HepG2 (cell line): ENCODE data around the gene PRRT2. TPM values are rescaled to one million over a fixed set of nuclear protein-coding genes. Genes with fewer than 3 reads are reported as not detected.
A peak's percentile ranks its signal among the peaks of the same experiment; 100 is the strongest.

Source experiments
- ELF1 ChIP-seq: sonication (generic); formaldehyde crosslinking; IDR thresholded peaks from 2 replicates; pipeline ENCODE4 v1.4.0; 2020; ENCODE audit warnings: missing genetic modification reagents
- LRRFIP1 ChIP-seq: sonication (generic); formaldehyde crosslinking; conservative IDR thresholded peaks from 2 replicates; pipeline ENCODE4 v1.4.0; 2020; ENCODE audit warnings: missing genetic modification reagents
- MED1 ChIP-seq: sonication (generic); formaldehyde crosslinking; IDR thresholded peaks from 2 replicates; pipeline ENCODE4 v1.4.0; 2020; ENCODE audit warnings: missing genetic modification reagents
- MTA1 ChIP-seq: sonication (generic); formaldehyde crosslinking; IDR thresholded peaks from 2 replicates; pipeline ENCODE4 v1.4.0; 2020; ENCODE audit warnings: missing genetic modification reagents, mild to moderate bottlenecking, borderline replicate concordance
- MTA3 ChIP-seq: sonication (generic); formaldehyde crosslinking; IDR thresholded peaks from 2 replicates; pipeline ENCODE4 v1.4.0; 2020; ENCODE audit warnings: missing genetic modification reagents
- PPARG ChIP-seq: conservative IDR thresholded peaks from 2 replicates; pipeline ENCODE4 v1.6.1; 2016; ENCODE audit warnings: missing biosample characterization, missing genetic modification reagents
- ZBTB21 ChIP-seq: sonication (generic); formaldehyde crosslinking; IDR thresholded peaks from 2 replicates; pipeline ENCODE4 v1.4.0; 2020; ENCODE audit warnings: missing genetic modification reagents
- ZNF205 ChIP-seq: IDR thresholded peaks from 2 replicates; pipeline ENCODE4 v1.6.1; 2018; ENCODE audit warnings: missing biosample characterization, missing genetic modification reagents
- ZNF280D ChIP-seq: sonication (generic); formaldehyde crosslinking; IDR thresholded peaks from 2 replicates; pipeline ENCODE4 v1.5.1; 2020; ENCODE audit warnings: mild to moderate bottlenecking, missing genetic modification reagents
- ZNF383 ChIP-seq: sonication (generic); formaldehyde crosslinking; IDR thresholded peaks from 2 replicates; pipeline ENCODE4 v1.4.0; 2020; ENCODE audit warnings: missing genetic modification reagents, mild to moderate bottlenecking, borderline replicate concordance
- ZNF468 ChIP-seq: sonication (generic); formaldehyde crosslinking; IDR thresholded peaks from 2 replicates; pipeline ENCODE4 v1.8.0; 2022; ENCODE audit warnings: mild to moderate bottlenecking, moderate library complexity, missing genetic modification reagents
- ZNF773 ChIP-seq: sonication (generic); formaldehyde crosslinking; IDR thresholded peaks from 2 replicates; pipeline ENCODE4 v1.4.0; 2020; ENCODE audit warnings: missing genetic modification reagents, borderline replicate concordance
- polyA plus RNA-seq, 8 experiments: library from polyadenylated mRNA; depleted of rRNA in 3 of 8; stranded (reverse) in 7 of 8; unstranded in 1 of 8; fragments of >200 nt; fragmentation: Illumina TruSeq in 4 of 8; extraction: Trizol in 4 of 8; gene quantifications; 2 replicates each; pipeline versions ENCODE4 v1.2.1 to v1.2.3, GENCODE V29; 2011 to 2016; ENCODE audit warnings: low read depth in 4 of 8, missing spikeins in 1 of 8, mixed read lengths in 1 of 8; ENCODE audit not compliant: insufficient read depth in 1 of 8
- total RNA-seq, 5 experiments: library from RNA; depleted of rRNA; stranded (reverse); fragments of >200 nt; fragmentation: Illumina TruSeq; extraction: Trizol; gene quantifications; 2 replicates each; pipeline ENCODE4 v1.2.3, GENCODE V29; 2016; ENCODE audit warnings: low read depth in 1 of 5
- TF ChIP-seq, protein P1 (sequence below): sonication (generic); formaldehyde crosslinking; IDR thresholded peaks from 2 replicates; pipeline ENCODE4 v1.8.1; 2023; ENCODE audit warnings: mild to moderate bottlenecking, moderate library complexity, missing genetic modification reagents
- TF ChIP-seq, protein P2 (sequence below): IDR thresholded peaks from 2 replicates; pipeline ENCODE4 v1.6.1; 2016; ENCODE audit warnings: low read depth, borderline replicate concordance
- TF ChIP-seq, protein P3 (sequence below): sonication (generic); formaldehyde crosslinking; IDR thresholded peaks from 2 replicates; pipeline ENCODE4 v1.9.0; 2022; ENCODE audit warnings: low read depth, missing genetic modification reagents
- TF ChIP-seq, protein P4 (sequence below): sonication (generic); formaldehyde crosslinking; IDR thresholded peaks from 2 replicates; pipeline ENCODE4 v1.4.0; 2020; ENCODE audit warnings: mild to moderate bottlenecking, missing genetic modification reagents

Gene PRRT2
- total and polyA plus RNA-seq, 2 of the 13 experiments (the other 11 are each of a cell fraction or from before 2014, with no cell fraction given), result 0.51 to 1.1 TPM

DNA sequence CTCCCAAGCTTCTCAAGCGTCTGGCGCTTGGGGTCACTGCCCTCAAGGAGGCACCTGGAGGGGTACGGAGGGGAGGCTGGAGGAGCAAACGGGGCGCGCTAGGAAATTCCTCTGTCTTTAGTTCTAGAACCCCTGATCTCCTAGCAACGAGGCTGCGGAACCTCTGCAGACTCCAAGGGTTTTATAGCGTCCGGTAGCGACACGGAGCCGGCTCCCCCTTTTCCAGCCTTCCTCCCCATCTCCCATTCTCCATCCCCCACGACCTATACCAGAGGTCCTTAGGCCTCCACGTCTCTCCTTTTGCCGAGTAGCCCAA is 51.6 kb downstream of the PRRT2 start (continued):
- TF ChIP-seq, protein P1, sequence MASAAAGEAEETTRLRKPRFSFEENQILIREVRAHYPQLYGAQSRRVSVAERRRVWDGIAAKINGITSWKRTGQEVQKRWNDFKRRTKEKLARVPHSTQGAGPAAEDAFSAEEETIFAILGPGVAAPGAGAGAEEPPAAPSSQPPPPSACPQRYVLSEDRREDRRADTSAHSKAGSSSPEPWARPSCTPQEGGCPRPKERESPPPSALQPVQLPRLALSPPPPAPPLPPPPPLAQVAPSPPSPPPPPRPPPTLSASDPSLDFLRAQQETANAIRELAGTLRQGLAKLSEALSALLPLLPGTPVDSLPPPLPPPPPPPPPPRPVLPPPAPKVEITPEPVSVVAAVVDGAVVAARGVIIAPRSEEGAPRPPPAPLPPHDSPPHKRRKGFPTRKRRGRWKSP (CRISPR knock-in tag), result no peak
- TF ChIP-seq, protein P2, sequence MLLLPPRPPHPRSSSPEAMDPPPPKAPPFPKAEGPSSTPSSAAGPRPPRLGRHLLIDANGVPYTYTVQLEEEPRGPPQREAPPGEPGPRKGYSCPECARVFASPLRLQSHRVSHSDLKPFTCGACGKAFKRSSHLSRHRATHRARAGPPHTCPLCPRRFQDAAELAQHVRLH (CRISPR knock-in tag), result no peak
- TF ChIP-seq, protein P3, sequence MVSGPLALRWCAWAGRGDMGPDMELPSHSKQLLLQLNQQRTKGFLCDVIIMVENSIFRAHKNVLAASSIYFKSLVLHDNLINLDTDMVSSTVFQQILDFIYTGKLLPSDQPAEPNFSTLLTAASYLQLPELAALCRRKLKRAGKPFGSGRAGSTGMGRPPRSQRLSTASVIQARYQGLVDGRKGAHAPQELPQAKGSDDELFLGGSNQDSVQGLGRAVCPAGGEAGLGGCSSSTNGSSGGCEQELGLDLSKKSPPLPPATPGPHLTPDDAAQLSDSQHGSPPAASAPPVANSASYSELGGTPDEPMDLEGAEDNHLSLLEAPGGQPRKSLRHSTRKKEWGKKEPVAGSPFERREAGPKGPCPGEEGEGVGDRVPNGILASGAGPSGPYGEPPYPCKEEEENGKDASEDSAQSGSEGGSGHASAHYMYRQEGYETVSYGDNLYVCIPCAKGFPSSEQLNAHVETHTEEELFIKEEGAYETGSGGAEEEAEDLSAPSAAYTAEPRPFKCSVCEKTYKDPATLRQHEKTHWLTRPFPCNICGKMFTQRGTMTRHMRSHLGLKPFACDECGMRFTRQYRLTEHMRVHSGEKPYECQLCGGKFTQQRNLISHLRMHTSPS, result no peak
- TF ChIP-seq PPARG (CRISPR knock-in tag), result no peak
- TF ChIP-seq ZNF468 (CRISPR knock-in tag), result no peak
- TF ChIP-seq ZNF773 (CRISPR knock-in tag), result no peak
- TF ChIP-seq MTA3 (CRISPR knock-in tag), result no peak
- TF ChIP-seq LRRFIP1 (CRISPR knock-in tag), result 0 out of 2 replicates have a peak, but pooled peaks have one; percentile 4
- no peak for TF ChIP-seq ELF1 (CRISPR knock-in tag)
- TF ChIP-seq MED1 (CRISPR knock-in tag), result no peak
- no peak for TF ChIP-seq ZBTB21 (CRISPR knock-in tag)
- no peak for TF ChIP-seq ZNF383 (CRISPR knock-in tag)
- TF ChIP-seq ZNF205 (CRISPR knock-in tag), result no peak
- TF ChIP-seq, protein P4, sequence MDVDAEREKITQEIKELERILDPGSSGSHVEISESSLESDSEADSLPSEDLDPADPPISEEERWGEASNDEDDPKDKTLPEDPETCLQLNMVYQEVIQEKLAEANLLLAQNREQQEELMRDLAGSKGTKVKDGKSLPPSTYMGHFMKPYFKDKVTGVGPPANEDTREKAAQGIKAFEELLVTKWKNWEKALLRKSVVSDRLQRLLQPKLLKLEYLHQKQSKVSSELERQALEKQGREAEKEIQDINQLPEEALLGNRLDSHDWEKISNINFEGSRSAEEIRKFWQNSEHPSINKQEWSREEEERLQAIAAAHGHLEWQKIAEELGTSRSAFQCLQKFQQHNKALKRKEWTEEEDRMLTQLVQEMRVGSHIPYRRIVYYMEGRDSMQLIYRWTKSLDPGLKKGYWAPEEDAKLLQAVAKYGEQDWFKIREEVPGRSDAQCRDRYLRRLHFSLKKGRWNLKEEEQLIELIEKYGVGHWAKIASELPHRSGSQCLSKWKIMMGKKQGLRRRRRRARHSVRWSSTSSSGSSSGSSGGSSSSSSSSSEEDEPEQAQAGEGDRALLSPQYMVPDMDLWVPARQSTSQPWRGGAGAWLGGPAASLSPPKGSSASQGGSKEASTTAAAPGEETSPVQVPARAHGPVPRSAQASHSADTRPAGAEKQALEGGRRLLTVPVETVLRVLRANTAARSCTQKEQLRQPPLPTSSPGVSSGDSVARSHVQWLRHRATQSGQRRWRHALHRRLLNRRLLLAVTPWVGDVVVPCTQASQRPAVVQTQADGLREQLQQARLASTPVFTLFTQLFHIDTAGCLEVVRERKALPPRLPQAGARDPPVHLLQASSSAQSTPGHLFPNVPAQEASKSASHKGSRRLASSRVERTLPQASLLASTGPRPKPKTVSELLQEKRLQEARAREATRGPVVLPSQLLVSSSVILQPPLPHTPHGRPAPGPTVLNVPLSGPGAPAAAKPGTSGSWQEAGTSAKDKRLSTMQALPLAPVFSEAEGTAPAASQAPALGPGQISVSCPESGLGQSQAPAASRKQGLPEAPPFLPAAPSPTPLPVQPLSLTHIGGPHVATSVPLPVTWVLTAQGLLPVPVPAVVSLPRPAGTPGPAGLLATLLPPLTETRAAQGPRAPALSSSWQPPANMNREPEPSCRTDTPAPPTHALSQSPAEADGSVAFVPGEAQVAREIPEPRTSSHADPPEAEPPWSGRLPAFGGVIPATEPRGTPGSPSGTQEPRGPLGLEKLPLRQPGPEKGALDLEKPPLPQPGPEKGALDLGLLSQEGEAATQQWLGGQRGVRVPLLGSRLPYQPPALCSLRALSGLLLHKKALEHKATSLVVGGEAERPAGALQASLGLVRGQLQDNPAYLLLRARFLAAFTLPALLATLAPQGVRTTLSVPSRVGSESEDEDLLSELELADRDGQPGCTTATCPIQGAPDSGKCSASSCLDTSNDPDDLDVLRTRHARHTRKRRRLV (CRISPR knock-in tag), result no peak
- 0 out of 2 replicates have a peak, but pooled peaks have one; percentile 46 for TF ChIP-seq ZNF280D (CRISPR knock-in tag)
- TF ChIP-seq MTA1, result no peak
